Lower leg skin (tissue), 3 donors: ENCODE results near the gene KMT2C.

Experiments
- CTCF ChIP-seq, 3 donors: fragments of 450-650 bp; IDR thresholded peaks; one replicate each; pipeline ENCODE4 v1.5.1; 2016; ENCODE audit warnings: antibody characterized with exemption in 3 of 3, mild to moderate bottlenecking in 3 of 3, moderate library complexity in 2 of 3
- POLR2A ChIP-seq, 2 donors: fragments of 450-650 bp; IDR thresholded peaks; one replicate each; pipeline ENCODE4 v1.6.1; 2016 to 2017; ENCODE audit warnings: antibody characterized with exemption in 2 of 2, mild to moderate bottlenecking in 1 of 2, moderate library complexity in 1 of 2

DNA sequence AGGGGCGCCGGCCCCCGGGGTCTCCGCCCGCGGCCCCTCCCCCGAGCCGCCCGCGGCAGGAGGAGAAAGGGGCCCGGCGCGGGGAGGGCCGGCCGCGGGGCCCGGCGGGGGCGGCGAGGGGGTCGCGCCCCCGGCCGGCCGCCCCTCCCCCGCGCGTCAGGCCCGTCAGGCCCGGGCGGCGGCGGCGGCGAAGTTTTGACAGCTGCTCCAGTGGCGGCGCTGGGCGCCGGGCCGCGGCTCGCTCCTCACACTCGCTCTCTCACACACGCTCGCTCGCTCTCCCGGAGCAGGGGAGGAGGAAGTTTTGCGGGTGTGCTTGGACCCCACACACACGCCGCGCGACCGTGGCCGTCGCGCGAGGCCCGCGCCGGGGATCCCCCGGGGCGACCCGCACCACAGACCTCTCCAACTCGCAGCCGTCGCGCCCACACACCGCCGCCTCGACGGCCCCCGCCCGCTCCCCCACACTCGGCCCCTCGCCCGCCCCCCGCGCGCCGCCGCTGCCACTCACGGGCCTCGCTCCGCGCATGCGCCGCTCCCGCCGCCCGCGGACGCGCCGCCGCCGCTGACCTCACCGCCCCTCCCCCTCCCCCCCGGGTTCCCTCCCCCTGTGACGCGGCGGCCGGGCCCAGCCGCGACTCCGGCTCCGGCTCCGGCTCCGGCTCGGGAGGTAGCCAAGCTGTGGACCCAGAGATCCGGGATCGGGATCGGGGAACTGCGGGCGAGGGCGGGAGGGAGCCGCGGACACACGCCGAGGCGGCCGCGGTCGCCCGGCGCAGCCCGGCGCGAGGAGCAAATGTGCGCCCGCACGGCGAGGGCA lies 518 bp upstream of the KMT2C start:
- no peak for TF ChIP-seq CTCF (IDR thresholded peaks at IDR 0.05)
- TF ChIP-seq POLR2A (IDR thresholded peaks at IDR 0.05): no peak
